Ovary (tissue), 9 donors: Measurements from ENCODE around the gene HILPDA. TPM values are rescaled to one million over a fixed set of nuclear protein-coding genes. Genes with fewer than 3 reads are reported as not detected.

Source experiments
- DNase-seq, 5 donors: peaks; one replicate each; pipeline ENCODE4 v3.0.0-alpha.2; 2019 to 2020
- H3K27ac ChIP-seq, 2 donors: fragments of 200-600 bp; one replicate each; pipeline versions ENCODE4 v1.5.1 to v1.8.0; 2019 to 2022
- H3K27me3 ChIP-seq: fragments of 200-600 bp; one replicate; pipeline ENCODE4 v1.8.0; 2022
- H3K36me3 ChIP-seq: fragments of 200-600 bp; sonication (generic); one replicate; pipeline ENCODE4 v1.5.1; 2019
- H3K4me1 ChIP-seq: one replicate; pipeline ENCODE4 v1.8.1; 2013; ENCODE audit warnings: mild to moderate bottlenecking, moderate library complexity; ENCODE audit not compliant: insufficient read depth
- H3K4me3 ChIP-seq: fragments of 200-600 bp; sonication (generic); one replicate; pipeline ENCODE4 v1.5.1; 2017
- H3K9me3 ChIP-seq, 2 donors: fragments of 200-600 bp in 1 of 2; sonication (generic) in 1 of 2; one replicate each; pipeline versions ENCODE4 v1.5.1 to v1.8.1; 2013 to 2019; ENCODE audit warnings: mild to moderate bottlenecking in 1 of 2, moderate library complexity in 1 of 2
- CTCF ChIP-seq, 3 donors: fragments of 450-650 bp in 2 of 3; fragments of 200-600 bp in 1 of 3; IDR thresholded peaks; one replicate each; pipeline versions ENCODE4 v1.5.1 to v1.8.0; 2016 to 2022; ENCODE audit warnings: antibody characterized with exemption in 3 of 3, mild to moderate bottlenecking in 1 of 3
- EP300 ChIP-seq: sonication (generic); formaldehyde crosslinking; IDR thresholded peaks from one replicate; pipeline ENCODE4 v1.6.1; 2017; ENCODE audit warnings: antibody characterized with exemption
- POLR2A ChIP-seq: fragments of 450-650 bp; IDR thresholded peaks from one replicate; pipeline ENCODE4 v1.6.1; 2017; ENCODE audit warnings: antibody characterized with exemption, mild to moderate bottlenecking, moderate library complexity
- WGBS, 3 donors: extraction: QIAGEN DNeasy Blood & Tissue Kit in 1 of 3; methylation state at CpG; one replicate each; pipeline versions ENCODE4 v1.1.5 to v1.1.7; 2013 to 2017; 5-methylcytosine and 5-hydroxymethylcytosine counted together
- intact Hi-C, 4 donors: fragments of 100-400 bp; cut with DNase I; formaldehyde crosslinking; loops; one replicate each; pipeline versions ENCODE4 v1.11.0 to v1.15.1; 2022 to 2023
- polyA plus RNA-seq, 2 donors: library from polyadenylated mRNA; stranded (reverse); fragments of 200-250 nt in 1 of 2; fragments of 350-450 nt in 1 of 2; fragmentation: Illumina TruSeq in 1 of 2; extraction: RNeasy Lipid Tissue Mini Kit (QIAGEN cat#74804) in 1 of 2; gene quantifications; one replicate each; pipeline ENCODE4 v1.2.3, GENCODE V29; 2013 to 2014
- total RNA-seq, 7 donors: library from RNA; depleted of rRNA in 2 of 7; stranded (reverse); fragments of >200 nt in 2 of 7; fragmentation: NEBNext Ultra II Directional in 3 of 7; extraction: Animal tissue kit (Norgen Biotek cat#: 25700) in 3 of 7; gene quantifications; one replicate each; pipeline versions ENCODE4 v1.1.0 to v1.2.4, GENCODE V29; 2016 to 2023
- donor health status: DM: no; HTN: no; CAD: no; lungs with moderate emphysema.
- donor health status: DM: no; HTN: no; CAD: no.
- donor health status: Bipolar disorder and iron deficiency.
- donor health status: DM: yes; HTN: yes; CAD: no.
- donor health status: DM: no; HTN: no; CAD: no.
- donor health status: DM: yes; HTN: yes; CAD: no.

The HILPDA gene
- total and polyA plus RNA-seq, 9 donors = 10.2 to 69.7 (median 32.9) TPM

- DNase-seq = no peak
- no peak overlapping the region for H3K27ac ChIP-seq
- intact Hi-C loops = loop anchor here in 1 of 4 donors (5.0 kb wide), 1 partner anchor 38 kb away; no protein-coding TSS in a partner anchor
- 13 to 38% (median 27%) methylated on average over 1 of the region's 1 CpG for WGBS, 3 donors
- no peaks in the 10 kb centered on the region for H3K27me3 ChIP-seq
- TF ChIP-seq POLR2A (no peak), EP300 (no peak), CTCF (IDR thresholded peaks at IDR 0.05) (no peak)
- H3K9me3 ChIP-seq = no peaks in the 10 kb centered on the region
- no peaks in the 10 kb centered on the region for H3K36me3 ChIP-seq
- no peak overlapping the region for H3K4me3 ChIP-seq
- H3K4me1 ChIP-seq = peaks cover 12% of the 10 kb centered on the region
Observed at GRCh38 chr7:128424686-128425275, 30.9 kb upstream of the HILPDA start.

- Histone ChIP-seq H3K4me3 (no peak overlapping the region), H3K27me3 (no peaks in the 10 kb centered on the region), H3K9me3 (no peaks in the 10 kb centered on the region), H3K27ac (no peak overlapping the region), H3K36me3 (no peaks in the 10 kb centered on the region), H3K4me1 (peaks cover 6% of the 10 kb centered on the region)
- TF ChIP-seq EP300 = no peak
- no peak for TF ChIP-seq POLR2A
- peak; percentile 39 to 75 (median 55) for TF ChIP-seq CTCF (IDR thresholded peaks at IDR 0.05)
- intact Hi-C loops = loop anchor here (2.0 to 5.0 kb wide), 5 partner anchors 27 to 36 kb away; no protein-coding TSS in a partner anchor
- 35 to 49% (median 40%) methylated on average over 4 of the region's 4 CpGs for WGBS, 3 donors
- DNase-seq = peak; percentile 57 to 80 (median 77)
Observed at GRCh38 chr7:128425850-128426249, 29.8 kb upstream of the HILPDA start.

- TF ChIP-seq POLR2A (no peak), EP300 (no peak), CTCF (IDR thresholded peaks at IDR 0.05) (peak; percentile 51 to 94 (median 84))
- H3K4me3 ChIP-seq = no peak overlapping the region
- H3K9me3 ChIP-seq = no peaks in the 10 kb centered on the region
- H3K27ac ChIP-seq = no peak overlapping the region
- no peaks in the 10 kb centered on the region for H3K36me3 ChIP-seq
- intact Hi-C loops = loop anchor here (2.0 to 5.0 kb wide), 5 partner anchors 29 to 35 kb away; no protein-coding TSS in a partner anchor
- no peaks in the 10 kb centered on the region for H3K4me1 ChIP-seq
- no peaks in the 10 kb centered on the region for H3K27me3 ChIP-seq
- WGBS, 3 donors = 8 to 13% (median 9%) methylated on average over 7 of the region's 7 CpGs
- DNase-seq = peak in 1 of 5 donors; percentile 37
Observed at GRCh38 chr7:128427289-128427891, 28.3 kb upstream of the HILPDA start.

GRCh38 chr7:128430207-128430606 is 25.5 kb upstream of the HILPDA start:
- WGBS, 3 donors = 61 to 72% (median 68%) methylated on average over 3 of the region's 3 CpGs
- no peaks in the 10 kb centered on the region for H3K36me3 ChIP-seq

More at GRCh38 chr7:128430207-128430606, 25.5 kb upstream of the HILPDA start:
- Histone ChIP-seq H3K27me3 (no peaks in the 10 kb centered on the region), H3K4me3 (no peak overlapping the region), H3K27ac (no peak overlapping the region), H3K4me1 (no peaks in the 10 kb centered on the region), H3K9me3 (no peaks in the 10 kb centered on the region)
- DNase-seq = no peak
- intact Hi-C loops = no loop called here
- TF ChIP-seq POLR2A (no peak), CTCF (IDR thresholded peaks at IDR 0.05) (no peak), EP300 (no peak)
